ENCODE results near the gene MEAK7.
A peak's percentile ranks its signal among the peaks of the same experiment; 100 is the strongest.
"Not testable (repeated sequence)": the region's sequence is repeated elsewhere in the genome, so short reads cannot be mapped to it uniquely, and the experiment has no call there.

Gene MEAK7

DNA sequence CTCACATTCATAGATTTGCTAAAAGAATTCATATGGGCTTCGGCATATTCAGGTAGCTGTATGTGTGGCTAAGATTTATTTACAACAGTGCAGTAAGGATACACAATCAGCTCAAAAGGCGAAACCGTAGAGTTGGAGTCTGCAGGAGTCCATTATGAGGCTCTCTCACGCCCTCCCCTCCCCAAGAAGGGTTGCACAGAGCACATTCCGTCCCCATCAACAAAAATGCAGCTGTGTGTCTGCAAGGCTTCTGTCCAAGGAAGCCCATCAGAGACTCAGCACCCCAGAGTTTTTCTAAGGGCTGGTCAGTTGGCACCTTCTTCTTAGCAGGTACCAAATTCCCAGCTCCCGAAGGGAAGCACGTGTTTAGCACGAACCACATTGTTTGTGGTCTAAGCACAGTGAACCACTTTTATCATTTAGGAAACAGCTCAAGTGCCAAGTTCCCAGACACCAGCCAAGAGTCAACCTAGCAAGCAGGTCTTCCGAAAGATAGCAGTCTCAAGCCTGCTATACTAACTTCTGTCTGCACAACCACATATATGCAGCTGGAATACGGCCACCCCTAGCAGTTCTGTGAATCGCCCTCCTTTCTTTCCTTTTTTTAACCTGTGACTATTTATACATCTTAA lies 28.5 kb upstream of the MEAK7 start:
- no peak for DNase-seq (ENCODE audit: low read depth in 2 of 2)

GRCh38 chr16:84532291-84532724 lies 27.8 kb upstream of the MEAK7 start:
- no peak for DNase-seq (ENCODE audit: low read depth in 2 of 2)

DNA sequence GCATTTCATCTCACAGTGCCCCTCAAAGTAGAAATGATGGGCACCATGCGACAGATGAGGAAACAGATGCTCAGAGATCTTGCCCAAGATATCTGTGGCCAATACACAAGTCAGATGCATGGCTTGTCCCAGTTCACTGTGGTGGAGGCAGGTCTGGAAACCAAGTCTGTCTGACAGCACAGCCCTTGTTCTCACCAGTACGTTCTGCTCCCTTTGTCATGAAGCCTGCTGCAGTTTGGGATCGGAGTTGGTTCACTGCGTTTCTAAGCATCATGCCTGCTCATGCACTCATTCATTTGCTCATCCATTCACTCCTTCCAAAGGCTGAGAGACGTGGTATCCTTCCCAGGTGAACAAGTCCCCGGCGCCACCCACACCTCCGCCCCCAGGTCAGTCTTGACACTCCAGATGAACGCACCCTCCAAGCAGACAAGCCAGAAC lies 27.2 kb upstream of the MEAK7 start:
- no peak for DNase-seq (ENCODE audit: low read depth in 2 of 2)

DNA sequence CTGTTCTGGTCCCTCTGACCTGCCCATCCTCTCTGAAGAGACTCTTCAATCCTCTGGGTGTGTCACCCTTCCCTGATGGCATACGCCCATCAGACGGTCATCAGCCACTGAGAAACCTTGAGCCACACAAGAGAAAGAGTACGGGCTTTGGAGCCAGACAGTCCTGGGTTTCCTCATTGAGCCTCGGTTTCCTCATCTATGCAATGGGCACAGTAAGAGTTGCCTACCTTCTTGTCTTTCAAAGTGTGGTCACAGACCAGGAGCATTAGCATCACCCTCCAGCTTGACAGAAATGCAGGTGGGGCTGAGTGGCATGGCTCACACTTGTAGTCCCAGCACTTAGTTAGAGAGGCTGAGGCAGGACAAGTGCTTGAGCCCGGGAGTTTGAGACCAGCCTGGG lies 26.1 kb upstream of the MEAK7 start:
- DNase-seq (ENCODE audit: low read depth in 2 of 2), result no peak

DNA sequence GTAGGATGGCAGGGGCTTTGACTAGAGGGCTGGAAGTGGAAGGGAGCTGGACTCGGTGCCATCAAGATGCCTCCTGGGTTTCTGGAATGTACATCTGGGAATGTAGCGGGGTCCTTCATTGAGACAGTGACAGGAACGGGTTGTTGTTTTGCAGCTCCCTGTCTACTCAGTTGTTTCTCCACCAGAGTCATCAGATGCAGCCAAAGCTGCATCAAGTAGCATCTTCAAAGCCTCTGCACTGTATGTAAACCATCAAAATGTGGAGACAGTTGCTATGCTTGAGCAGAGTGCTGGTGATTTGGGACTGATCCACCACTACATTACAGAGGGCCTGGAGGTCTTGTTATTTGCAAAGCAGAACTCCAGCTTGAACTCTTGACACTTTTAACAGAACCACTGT lies 25.1 kb upstream of the MEAK7 start:
- no peak for DNase-seq (ENCODE audit: low read depth in 2 of 2)

DNA sequence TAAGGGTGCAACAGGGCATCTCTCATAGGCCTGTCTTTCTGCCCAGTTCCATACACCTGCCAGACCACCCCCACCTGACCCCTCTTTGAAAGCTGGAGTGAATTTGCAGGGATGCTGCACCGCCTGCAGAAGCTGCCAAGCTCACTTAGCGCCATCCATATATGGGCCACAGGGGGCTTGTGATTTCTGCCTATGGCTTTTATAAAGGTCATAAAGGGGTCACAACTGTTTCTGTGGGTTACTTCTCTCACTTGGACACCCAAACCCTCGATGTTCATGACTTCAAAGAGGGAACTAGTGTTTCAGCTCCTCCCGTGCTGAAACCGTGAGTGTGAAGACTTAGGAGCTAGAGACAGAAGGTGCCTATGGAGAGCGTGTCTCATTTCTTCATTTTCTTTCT lies 23.9 kb upstream of the MEAK7 start:
- DNase-seq (ENCODE audit: low read depth in 2 of 2), result no peak

- no peak for DNase-seq (ENCODE audit: low read depth in 2 of 2)
These were observed 23.2 kb upstream of the MEAK7 start for GRCh38 chr16:84527532-84528269.

DNA sequence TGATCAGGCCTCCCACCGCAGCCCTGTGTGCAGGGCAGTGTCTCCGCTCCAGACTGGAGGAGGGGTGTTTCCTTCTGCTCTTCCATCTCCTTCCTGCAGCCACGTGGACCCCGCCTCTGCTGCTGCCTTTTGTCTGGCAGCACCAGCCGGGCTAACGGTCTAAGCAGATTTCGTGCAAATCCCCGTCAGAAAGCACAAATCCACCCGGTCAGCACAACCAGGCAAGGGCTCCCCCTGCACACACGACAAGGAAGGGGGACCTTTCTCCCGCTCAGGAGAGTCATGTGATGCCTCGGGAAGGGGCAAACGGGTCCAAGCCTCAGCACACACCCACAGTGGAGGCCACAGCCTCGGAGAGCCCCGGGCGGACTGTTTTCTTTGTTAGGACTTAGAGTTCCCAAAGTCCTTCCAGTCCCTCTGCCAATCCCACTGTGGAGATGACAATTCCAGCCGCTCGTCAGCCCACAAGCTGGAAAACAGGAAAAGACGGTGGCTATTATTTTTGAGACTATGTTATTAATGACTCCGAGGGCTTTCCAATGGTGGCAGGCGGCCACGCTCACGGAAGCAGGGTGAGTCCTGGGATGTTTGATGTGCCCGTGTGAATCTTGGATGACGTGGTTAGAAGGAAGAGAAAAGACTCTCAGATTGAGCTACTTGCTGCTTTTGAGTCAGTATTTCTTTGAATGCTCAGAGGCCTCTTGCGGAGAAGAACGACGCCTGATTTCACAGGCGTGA lies 22.5 kb upstream of the MEAK7 start:
- no peak for DNase-seq (ENCODE audit: low read depth in 2 of 2)

GRCh38 chr16:84524941-84525581 lies 20.6 kb upstream of the MEAK7 start:
- not testable (repeated sequence) for DNase-seq (ENCODE audit: low read depth in 2 of 2)

DNA sequence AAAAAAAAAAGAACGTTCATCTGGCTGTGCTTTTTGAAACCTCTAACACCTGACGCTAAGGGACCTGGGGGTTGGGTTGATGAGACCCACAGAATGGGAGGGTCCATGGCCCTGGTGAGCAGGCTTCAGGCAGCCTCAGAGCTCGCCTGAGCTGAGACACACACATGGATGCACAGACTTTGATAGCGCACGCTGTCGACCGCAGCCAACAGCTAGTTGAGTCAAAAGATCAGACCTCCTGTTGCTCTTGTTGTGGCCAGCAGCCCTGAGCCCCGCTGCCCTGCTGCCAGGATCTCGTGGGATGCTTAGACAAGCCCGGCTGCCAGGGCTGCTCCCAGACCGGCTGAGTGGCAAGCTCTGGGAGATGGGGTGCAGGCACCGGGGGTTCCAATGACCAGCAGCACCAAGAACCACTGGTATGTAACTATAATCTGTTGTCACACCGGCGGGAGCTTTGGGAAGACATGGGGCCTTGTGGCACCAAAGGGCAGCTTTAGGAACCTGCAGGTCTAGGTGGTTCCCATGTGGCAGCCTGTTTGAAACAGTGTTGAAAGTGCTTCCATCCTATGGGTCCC lies 20.0 kb upstream of the MEAK7 start:
- DNase-seq (ENCODE audit: low read depth in 2 of 2), result no peak

GRCh38 chr16:84521497-84521770 lies 17.0 kb upstream of the MEAK7 start:
- DNase-seq (ENCODE audit: low read depth in 2 of 2), result no peak

- no peak for DNase-seq (ENCODE audit: low read depth in 2 of 2)
These were observed 16.5 kb upstream of the MEAK7 start for GRCh38 chr16:84520725-84521496.

DNA sequence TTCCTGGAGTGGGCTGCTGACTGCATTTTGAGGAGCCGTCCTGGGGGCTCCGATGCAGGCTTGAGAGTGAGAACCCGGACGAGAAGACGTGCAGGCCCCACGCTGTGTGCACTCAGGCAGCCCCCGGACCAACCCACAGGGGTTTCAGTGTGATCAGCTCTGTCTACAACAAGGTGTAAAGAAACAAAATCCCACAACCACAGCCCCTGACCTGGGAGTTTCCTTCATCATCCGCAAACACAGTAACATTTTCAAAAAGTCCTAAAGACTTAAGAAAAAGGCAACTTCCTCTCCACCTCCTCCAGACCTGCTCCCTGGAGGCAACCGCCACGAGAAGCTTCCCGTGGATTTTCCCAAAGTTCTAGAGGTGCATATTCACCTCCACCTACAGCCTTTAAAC lies 15.4 kb upstream of the MEAK7 start:
- no peak for DNase-seq (ENCODE audit: low read depth in 2 of 2)

GRCh38 chr16:84518804-84519341 lies 14.4 kb upstream of the MEAK7 start:
- DNase-seq (ENCODE audit: low read depth in 2 of 2), result no peak

- DNase-seq (ENCODE audit: low read depth in 2 of 2), result not testable (repeated sequence)
These were observed 13.8 kb upstream of the MEAK7 start for GRCh38 chr16:84518220-84518619.

GRCh38 chr16:84517366-84517765 lies 12.9 kb upstream of the MEAK7 start:
- DNase-seq (ENCODE audit: low read depth in 2 of 2), result no peak

- peak; percentile 54 to 66 for DNase-seq (ENCODE audit: low read depth in 2 of 2)
These were observed 10.7 kb upstream of the MEAK7 start for GRCh38 chr16:84514874-84515835.

DNA sequence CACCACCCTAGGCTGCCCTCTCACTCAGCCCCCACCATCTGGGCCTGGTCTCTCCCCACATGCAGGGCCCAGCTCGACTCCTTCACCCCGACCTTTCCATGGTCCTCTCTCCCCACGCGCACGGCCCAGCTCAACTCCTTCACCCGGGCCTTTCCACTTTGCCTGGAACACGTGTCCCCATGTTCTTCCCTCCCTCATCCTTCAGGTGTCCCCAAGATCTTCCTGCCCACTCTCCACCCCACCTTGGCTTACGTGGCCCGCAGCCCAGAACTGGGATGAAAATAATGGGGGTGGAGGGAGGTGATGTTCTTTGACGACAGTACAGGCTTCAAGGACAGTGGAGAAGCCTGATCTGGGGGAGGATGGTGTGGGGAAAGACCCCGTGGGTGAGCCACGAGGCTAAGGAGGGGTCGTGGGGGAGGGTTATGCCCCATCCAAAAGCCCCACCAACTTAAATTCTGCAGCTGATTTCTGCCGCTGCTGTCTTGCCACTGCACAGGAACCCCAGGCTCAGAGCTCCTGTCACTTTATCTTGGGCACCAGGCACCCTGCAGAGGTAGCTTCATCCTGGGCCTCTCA lies 9.9 kb upstream of the MEAK7 start:
- peak in 1 of 2 donors; percentile 8 for DNase-seq (ENCODE audit: low read depth in 2 of 2)

DNA sequence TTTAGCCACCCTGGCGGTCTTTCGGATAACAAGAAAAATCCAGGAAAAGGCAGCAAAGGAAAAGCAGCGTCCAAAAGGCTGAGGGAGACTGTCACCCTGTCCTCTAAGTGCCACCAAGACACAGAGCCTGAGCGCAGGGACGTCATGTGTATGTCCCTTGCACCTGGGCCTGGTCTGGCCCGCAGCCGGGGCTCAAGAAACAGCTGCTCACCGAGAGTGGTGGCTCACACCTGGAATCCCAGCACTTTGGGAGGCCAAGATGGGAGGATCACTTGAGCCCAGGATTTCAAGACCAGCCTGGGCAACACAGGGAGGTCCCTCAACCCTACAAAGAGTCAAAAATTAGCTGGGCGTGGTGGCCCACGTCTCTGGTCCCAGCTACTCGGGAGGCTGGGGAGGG lies 9.2 kb upstream of the MEAK7 start:
- DNase-seq (ENCODE audit: low read depth in 2 of 2), result no peak

DNA sequence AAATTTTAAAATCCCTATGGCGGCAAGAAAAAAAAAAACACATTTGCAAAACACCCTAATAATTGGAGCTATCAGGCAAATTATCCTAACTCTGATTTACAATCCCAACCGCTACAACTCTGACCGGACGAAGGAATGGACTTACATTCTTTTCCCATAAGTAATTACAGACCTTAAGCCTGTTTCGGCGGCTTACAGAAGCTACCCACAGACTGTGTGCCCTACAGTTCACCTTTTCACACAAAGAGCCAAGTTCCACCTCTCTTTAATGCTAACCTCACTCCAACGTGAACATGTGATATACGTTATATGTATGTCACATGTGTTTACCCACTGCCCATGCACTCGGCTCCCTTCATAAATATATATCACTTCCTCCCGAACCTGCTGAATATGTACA lies 8.7 kb upstream of the MEAK7 start:
- DNase-seq (ENCODE audit: low read depth in 2 of 2), result no peak

Measured in activated CD8-positive, alpha-beta memory T cell treated with anti-CD3 and anti-CD28 coated beads for 4 hours (primary cell).